Ovary (tissue), 9 donors: ENCODE results near the gene CPSF3. TPM values are rescaled to one million over a fixed set of nuclear protein-coding genes. Genes with fewer than 3 reads are reported as not detected.

ENCODE experiments used
- DNase-seq, 5 donors: peaks; one replicate each; pipeline ENCODE4 v3.0.0-alpha.2; 2019 to 2020
- H3K27ac ChIP-seq, 2 donors: fragments of 200-600 bp; one replicate each; pipeline versions ENCODE4 v1.5.1 to v1.8.0; 2019 to 2022
- H3K27me3 ChIP-seq: fragments of 200-600 bp; one replicate; pipeline ENCODE4 v1.8.0; 2022
- H3K36me3 ChIP-seq: fragments of 200-600 bp; sonication (generic); one replicate; pipeline ENCODE4 v1.5.1; 2019
- H3K4me1 ChIP-seq: one replicate; pipeline ENCODE4 v1.8.1; 2013; ENCODE audit warnings: mild to moderate bottlenecking, moderate library complexity; ENCODE audit not compliant: insufficient read depth
- H3K4me3 ChIP-seq: fragments of 200-600 bp; sonication (generic); one replicate; pipeline ENCODE4 v1.5.1; 2017
- H3K9me3 ChIP-seq, 2 donors: fragments of 200-600 bp in 1 of 2; sonication (generic) in 1 of 2; one replicate each; pipeline versions ENCODE4 v1.5.1 to v1.8.1; 2013 to 2019; ENCODE audit warnings: mild to moderate bottlenecking in 1 of 2, moderate library complexity in 1 of 2
- CTCF ChIP-seq, 3 donors: fragments of 450-650 bp in 2 of 3; fragments of 200-600 bp in 1 of 3; IDR thresholded peaks; one replicate each; pipeline versions ENCODE4 v1.5.1 to v1.8.0; 2016 to 2022; ENCODE audit warnings: antibody characterized with exemption in 3 of 3, mild to moderate bottlenecking in 1 of 3
- EP300 ChIP-seq: sonication (generic); formaldehyde crosslinking; IDR thresholded peaks from one replicate; pipeline ENCODE4 v1.6.1; 2017; ENCODE audit warnings: antibody characterized with exemption
- POLR2A ChIP-seq: fragments of 450-650 bp; IDR thresholded peaks from one replicate; pipeline ENCODE4 v1.6.1; 2017; ENCODE audit warnings: antibody characterized with exemption, mild to moderate bottlenecking, moderate library complexity
- WGBS, 3 donors: extraction: QIAGEN DNeasy Blood & Tissue Kit in 1 of 3; methylation state at CpG; one replicate each; pipeline versions ENCODE4 v1.1.5 to v1.1.7; 2013 to 2017; 5-methylcytosine and 5-hydroxymethylcytosine counted together
- intact Hi-C, 4 donors: fragments of 100-400 bp; cut with DNase I; formaldehyde crosslinking; loops; one replicate each; pipeline versions ENCODE4 v1.11.0 to v1.15.1; 2022 to 2023
- polyA plus RNA-seq, 2 donors: library from polyadenylated mRNA; stranded (reverse); fragments of 200-250 nt in 1 of 2; fragments of 350-450 nt in 1 of 2; fragmentation: Illumina TruSeq in 1 of 2; extraction: RNeasy Lipid Tissue Mini Kit (QIAGEN cat#74804) in 1 of 2; gene quantifications; one replicate each; pipeline ENCODE4 v1.2.3, GENCODE V29; 2013 to 2014
- total RNA-seq, 7 donors: library from RNA; depleted of rRNA in 2 of 7; stranded (reverse); fragments of >200 nt in 2 of 7; fragmentation: NEBNext Ultra II Directional in 3 of 7; extraction: Animal tissue kit (Norgen Biotek cat#: 25700) in 3 of 7; gene quantifications; one replicate each; pipeline versions ENCODE4 v1.1.0 to v1.2.4, GENCODE V29; 2016 to 2023
- donor health status: DM: no; HTN: no; CAD: no; lungs with moderate emphysema.
- donor health status: DM: no; HTN: no; CAD: no.
- donor health status: Bipolar disorder and iron deficiency.
- donor health status: DM: yes; HTN: yes; CAD: no.
- donor health status: DM: no; HTN: no; CAD: no.
- donor health status: DM: yes; HTN: yes; CAD: no.

The CPSF3 gene
- total and polyA plus RNA-seq, 9 donors, result 11.8 to 25.0 (median 19.8) TPM

- WGBS, 3 donors, result 57 to 74% (median 66%) methylated on average over 18 to 20 of the region's 20 CpGs
- Histone ChIP-seq H3K9me3 (no peaks in the 10 kb centered on the region), H3K4me3 (no peak overlapping the region), H3K27ac (no peak overlapping the region), H3K4me1 (no peaks in the 10 kb centered on the region), H3K27me3 (no peaks in the 10 kb centered on the region), H3K36me3 (no peaks in the 10 kb centered on the region)
- intact Hi-C loops, result no loop called here
- peak in 3 of 5 donors; percentile 48 to 56 (median 51) for DNase-seq
- no peak for TF ChIP-seq POLR2A
- TF ChIP-seq EP300, result no peak
- no peak for TF ChIP-seq CTCF (IDR thresholded peaks at IDR 0.05)
Observed at GRCh38 chr2:9398881-9399780, 24.3 kb upstream of the CPSF3 start.

DNA sequence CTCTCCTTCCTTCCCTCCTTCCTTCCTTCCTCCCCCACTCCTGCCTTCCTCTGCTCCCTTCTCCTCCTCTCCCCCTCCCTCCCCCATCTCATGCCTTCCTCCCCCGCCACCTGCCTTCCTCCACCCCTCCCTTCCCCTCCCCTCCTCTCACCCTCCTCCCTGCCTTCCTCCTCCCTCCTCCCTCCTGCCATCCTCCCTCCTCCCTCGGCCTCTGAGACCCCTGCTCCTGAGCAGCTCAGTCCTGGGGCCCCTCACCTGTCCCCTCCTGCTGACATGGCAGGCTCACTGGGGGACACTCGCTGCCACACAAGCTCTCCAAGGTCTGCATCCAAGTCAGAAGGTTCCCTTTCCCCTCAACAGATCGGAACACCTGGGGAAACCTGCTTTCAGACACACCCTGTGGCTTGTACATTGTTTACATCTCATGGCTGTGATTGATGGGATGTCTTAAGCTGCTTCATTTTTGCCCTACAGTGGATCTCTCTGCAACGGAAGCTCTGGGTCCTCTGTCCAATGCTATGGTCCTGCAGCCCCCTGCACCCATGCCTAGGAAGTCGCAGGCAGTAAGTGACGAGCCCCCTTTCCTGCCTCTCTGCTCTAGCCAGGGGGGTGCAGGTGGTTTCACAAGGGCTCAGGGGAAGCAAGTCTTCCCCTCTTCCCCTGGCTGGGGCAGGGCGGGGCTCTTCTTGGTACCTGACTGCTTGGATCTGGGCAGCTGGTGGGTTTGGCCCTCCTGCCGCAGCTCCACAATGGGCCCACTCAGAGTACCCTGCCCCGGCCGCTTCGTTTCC is 23.0 kb upstream of the CPSF3 start:
- Histone ChIP-seq H3K36me3 (no peaks in the 10 kb centered on the region), H3K4me3 (no peak overlapping the region), H3K27me3 (no peaks in the 10 kb centered on the region), H3K9me3 (no peaks in the 10 kb centered on the region), H3K4me1 (no peaks in the 10 kb centered on the region), H3K27ac (no peak overlapping the region)
- WGBS, 3 donors, result 90 to 94% (median 92%) methylated on average over 11 to 12 of the region's 12 CpGs
- peak in 1 of 5 donors; percentile 27 for DNase-seq
- TF ChIP-seq CTCF (IDR thresholded peaks at IDR 0.05) (no peak), EP300 (no peak), POLR2A (no peak)
- intact Hi-C loops, result no loop called here

DNA sequence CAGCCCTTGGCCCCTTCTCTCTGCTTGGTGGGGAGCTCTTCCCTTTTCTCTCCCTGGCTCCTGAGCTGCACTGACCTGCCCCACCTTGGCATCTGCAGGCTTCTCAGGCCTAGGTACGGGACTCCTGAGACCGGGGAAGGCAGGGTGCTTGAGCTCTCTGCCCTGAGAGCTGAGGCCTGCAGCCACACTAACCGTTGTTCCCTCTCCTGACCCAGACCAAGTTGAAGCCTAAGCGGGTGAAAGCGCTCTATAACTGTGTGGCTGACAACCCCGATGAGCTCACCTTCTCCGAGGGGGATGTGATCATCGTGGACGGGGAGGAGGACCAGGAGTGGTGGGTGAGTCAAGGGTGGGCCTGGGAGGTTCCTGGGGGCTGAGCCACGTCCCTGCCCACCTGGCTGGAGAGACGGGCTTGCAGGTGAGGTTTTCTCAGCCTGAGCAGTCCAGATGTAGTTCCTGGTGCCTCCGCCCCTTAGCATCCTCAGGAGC is 22.4 kb upstream of the CPSF3 start:
- Histone ChIP-seq H3K36me3 (no peaks in the 10 kb centered on the region), H3K4me3 (no peak overlapping the region), H3K9me3 (no peaks in the 10 kb centered on the region), H3K4me1 (no peaks in the 10 kb centered on the region), H3K27ac (no peak overlapping the region), H3K27me3 (no peaks in the 10 kb centered on the region)
- 92 to 94% (median 93%) methylated on average over 12 of the region's 12 CpGs for WGBS, 3 donors
- TF ChIP-seq POLR2A (no peak), CTCF (IDR thresholded peaks at IDR 0.05) (no peak), EP300 (no peak)
- no peak for DNase-seq
- intact Hi-C loops, result no loop called here

- no peaks in the 10 kb centered on the region for H3K27me3 ChIP-seq
- H3K36me3 ChIP-seq, result no peaks in the 10 kb centered on the region
- DNase-seq, result no peak
- TF ChIP-seq EP300, result no peak
- TF ChIP-seq CTCF (IDR thresholded peaks at IDR 0.05), result no peak
- TF ChIP-seq POLR2A, result no peak
- no peaks in the 10 kb centered on the region for H3K4me1 ChIP-seq
- H3K27ac ChIP-seq, result no peak overlapping the region
- no peak overlapping the region for H3K4me3 ChIP-seq
- WGBS, 3 donors, result 93 to 98% (median 94%) methylated on average over 18 to 19 of the region's 19 CpGs
- no peaks in the 10 kb centered on the region for H3K9me3 ChIP-seq
- intact Hi-C loops, result no loop called here
Observed at GRCh38 chr2:9401646-9402371, 21.6 kb upstream of the CPSF3 start.
